HG03135 (cell line): Measurements from ENCODE around the gene APOBEC3A.
"Not testable (repeated sequence)": the region's sequence is repeated elsewhere in the genome, so short reads cannot be mapped to it uniquely, and the experiment has no call there.

Source experiments
- ATAC-seq: cut with Tn5 transposase; IDR thresholded peaks from one replicate; pipeline ENCODE4 v1.9.1; 2021; ENCODE audit warnings: mild to moderate bottlenecking, moderate library complexity; ENCODE audit not compliant: unreplicated experiment

Gene APOBEC3A

DNA sequence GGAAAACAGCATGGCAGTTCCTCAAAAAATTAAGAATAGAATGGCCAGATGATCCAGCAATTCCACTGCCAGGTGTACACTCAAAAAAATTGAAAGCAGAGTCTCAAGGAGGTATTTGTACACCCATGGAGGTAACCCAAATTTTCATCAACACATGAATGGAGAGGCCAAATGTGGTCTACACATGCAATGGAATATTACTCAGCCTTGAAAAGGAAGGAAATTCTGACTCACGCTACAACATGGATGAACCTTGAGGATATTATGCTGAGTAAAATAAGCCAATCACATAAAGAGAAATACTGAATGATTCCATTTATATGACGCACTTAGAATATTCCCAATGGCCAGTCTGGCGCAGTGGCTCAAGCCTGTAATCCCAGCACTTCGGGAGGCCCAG lies 19.9 kb downstream of the APOBEC3A start:
- not testable (repeated sequence) for ATAC-seq

DNA sequence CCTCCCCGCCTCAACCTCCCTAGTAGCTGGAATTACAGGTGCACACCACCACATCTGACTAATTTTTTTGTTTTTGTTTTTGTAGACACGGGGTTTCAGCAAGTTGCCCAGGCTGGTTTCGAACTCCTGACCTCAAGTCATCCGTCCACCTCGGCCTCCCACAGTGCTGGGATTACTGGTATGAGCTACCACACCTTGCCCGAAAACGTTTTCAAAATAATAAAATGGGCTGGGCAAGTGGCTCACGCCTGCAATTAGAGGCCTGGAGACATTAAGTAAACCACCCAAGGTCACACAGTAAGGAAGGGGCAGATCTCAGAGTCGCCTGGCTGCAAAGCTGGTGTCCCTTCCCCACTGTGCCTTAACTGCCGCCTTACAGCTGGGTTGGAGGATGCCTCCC lies 23.2 kb downstream of the APOBEC3A start:
- not testable (repeated sequence) for ATAC-seq

DNA sequence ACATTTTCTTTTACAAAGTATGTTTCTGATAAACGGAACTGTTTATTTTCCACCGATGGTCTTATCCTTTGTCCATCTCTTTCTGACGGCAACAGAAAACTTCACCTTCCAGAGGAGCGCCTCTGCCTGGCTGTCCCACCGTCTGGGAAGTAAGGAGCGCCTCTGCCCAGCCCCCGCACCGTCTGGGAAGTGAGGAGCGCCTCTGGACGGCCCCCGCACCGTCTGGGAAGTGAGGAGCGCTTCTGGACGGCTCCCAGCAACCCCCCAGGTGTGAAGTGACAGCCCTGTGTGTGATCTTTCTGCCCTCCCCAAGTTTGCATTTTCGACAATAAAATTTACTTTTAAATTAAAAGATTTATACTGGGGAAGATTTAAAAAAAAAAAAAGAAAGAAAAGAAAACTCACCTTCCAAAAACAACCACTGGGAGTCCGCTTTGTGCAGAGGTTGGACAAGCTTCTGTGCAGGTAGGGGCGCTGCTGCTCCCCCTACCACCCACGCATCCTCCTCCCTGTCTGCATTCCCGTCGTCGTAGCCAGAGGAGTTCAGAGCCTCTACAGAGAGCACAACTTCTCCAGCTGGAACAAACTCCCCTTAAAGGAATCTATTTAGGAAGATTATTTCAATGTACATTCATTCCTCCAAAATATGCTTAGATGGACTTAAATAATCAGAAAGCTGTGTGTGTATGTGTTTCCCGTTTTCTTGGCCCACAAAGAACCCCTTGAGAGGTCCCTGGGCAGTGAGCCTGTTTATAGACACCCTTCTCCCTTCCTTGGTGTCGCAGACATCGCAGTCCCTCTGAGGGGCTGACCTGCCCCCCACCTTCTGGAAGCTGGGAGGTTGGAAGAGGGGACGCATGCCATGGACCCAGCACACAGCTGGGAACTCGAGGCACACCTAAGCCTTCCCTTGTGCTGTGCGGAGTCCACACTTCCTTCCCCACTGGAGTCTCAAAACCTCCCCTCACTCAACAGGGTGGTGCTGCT lies 23.9 kb downstream of the APOBEC3A start:
- no peak for ATAC-seq

DNA sequence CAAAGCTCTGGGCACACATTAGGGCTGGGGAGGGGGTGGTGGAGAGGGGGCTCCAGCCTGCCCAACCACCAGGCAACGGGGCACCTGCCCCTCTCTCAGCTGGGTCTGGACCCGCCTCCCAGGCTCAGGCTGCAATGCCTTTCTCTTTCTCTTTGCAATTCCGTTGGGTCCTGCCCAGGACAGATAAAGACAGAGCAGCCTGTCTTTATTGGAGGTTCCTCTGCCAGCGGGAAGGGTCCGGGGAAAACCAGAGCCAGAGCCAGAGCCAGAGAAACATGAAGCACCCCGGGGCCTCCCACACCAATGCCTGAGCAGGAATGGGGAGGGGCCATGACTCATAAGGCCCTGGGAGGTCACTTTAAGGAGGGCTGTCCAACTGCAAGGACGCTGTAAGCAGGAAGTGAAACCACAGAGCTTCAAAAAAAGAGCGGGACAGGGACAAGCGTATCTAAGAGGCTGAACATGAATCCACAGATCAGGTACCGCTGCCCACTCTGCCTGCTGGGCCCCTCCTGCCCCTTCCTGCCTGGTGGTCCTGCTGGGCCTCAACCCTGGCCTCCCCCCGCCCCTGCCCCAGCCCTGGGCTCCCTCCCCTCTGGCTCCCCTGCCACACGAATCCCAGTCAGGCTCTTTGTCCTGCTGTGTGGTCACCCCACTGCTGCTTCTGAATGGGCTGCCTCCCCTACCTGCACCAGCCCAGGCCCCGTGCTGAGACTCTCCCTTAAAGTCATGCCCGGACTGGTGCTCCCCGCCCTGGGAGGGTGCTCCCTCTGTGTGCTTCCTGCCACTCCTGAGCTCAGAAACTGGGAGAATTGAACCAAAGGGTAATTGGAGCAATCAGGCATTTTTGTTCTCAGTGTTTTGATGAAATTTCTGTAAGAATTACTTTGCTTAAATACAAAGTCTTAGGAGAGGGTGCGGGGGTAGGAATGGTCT lies 24.9 kb downstream of the APOBEC3A start, which contains the start of gene APOBEC3B:
Gene APOBEC3B, plus strand, starts transcription at position 356 of the 936 bp plus-strand sequence. Its CDS starts 107 bp downstream, at position 463.
- no peak for ATAC-seq

DNA sequence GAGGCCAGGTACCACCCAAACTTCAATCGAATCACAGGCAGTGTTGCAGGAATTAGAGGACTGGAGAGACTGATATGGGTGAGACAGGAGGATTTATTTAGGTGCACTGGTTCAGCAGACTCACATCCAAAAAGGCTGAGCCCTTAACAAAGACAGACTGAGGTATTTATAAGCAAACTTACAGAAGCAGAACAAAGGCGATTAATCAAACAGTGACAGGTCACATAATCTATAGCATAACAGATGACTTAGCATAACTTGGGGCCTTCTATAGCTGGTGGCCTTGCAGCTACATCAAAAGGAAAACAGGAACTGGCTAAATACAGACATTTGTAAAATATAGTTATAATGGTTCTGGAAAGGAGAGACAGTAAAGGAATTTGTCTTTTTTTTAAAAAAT lies 26.8 kb downstream of the APOBEC3A start:
- ATAC-seq, result no peak

DNA sequence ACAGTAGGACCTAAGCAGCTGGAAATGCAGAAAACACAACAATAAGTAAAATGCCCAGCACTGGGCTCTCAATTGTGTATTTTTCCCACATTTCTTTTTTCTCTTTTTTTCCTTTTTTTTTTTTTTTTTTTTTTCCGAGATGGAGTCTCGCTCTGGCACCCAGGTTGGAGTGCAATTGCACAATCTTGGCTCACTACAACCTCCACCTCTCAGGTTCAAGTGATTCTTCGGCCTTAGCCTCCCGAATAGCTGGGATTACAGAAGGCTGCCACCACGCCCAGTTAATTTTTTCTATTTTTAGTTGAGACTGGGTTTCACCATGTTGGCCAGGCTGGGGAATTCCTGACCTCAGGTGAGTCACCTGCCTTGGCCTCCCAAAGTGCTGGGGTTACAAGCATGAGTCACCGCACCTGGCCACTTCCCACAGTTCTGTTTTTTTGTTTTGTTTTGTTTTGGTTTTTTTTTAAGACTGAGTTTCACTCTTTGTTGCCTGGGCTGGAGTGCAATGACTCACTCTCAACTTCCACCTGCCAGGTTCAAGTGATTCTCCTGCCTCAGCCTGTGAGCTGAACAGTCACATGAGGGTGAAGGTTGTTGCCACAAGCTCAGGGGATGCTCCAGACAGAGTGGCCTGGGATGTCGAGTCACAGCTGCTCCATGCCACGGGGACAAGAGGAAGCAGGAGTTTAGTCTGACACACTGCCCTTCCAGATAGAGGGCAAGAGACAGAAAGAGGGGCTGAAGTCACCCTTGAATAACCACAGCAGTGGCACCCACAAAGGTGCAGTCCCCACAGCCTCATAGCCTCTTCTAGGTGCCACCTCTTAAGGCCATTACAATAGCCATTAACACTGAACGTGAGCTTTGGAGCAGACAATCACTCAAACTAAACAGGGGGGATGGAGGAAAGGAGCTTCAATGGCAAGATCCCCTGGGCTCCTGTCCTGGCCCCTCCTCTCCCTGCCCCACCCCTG lies 27.7 kb downstream of the APOBEC3A start:
- ATAC-seq, result peak; percentile 57

DNA sequence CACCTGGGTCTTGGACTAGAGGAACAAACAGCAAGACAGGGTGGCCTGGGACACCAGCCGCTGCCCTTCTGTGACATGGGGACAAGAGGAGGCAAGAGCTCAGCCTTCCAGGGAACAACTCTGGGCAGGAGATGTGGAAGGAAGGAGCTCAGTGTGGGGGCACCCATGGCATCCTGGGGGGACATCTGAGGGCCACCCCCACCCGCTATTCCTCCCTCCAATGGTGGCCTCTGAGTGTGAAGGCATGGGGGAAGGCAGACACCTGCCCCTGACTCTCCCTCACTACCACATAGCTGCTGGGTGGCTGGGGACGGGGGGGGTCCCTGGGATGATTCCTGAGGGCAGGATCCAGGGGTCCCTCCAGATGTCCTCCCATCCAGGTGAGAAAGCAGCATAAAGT lies 29.2 kb downstream of the APOBEC3A start:
- ATAC-seq, result no peak

DNA sequence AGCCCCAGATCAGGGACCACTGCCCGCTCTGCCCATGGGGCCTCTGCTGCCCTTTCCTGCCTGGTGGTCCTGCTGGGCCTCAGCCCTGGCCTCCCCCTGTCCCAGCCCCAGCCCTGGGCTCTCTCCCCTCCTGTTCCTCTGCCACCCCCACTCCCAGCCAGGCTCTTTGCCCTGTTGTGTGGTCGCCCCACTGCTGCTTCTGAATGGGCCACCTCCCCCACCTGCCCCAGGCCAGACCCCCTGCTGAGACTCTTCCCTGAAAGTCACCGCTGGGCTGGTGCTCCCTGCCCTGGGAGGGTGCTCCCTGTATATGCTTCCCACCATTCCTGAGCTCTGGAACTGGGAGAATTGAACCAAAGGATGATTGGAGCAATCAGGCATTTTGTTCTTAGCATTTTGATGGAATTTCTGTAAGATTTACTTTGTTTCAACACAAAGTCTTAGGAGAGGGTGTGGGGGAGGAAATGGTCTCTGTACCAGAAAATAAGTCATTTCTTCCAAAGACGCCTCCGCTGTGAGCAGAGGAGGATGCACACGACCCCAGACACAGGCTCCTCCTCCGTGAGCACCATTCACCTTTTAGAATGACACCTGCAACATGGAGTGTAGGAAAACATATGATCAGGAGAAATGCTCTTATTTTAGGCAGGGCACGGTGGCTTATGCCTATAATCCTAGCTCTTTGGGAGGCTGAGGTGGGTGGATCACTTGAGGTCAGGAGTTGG lies 29.9 kb downstream of the APOBEC3A start:
- ATAC-seq, result no peak

DNA sequence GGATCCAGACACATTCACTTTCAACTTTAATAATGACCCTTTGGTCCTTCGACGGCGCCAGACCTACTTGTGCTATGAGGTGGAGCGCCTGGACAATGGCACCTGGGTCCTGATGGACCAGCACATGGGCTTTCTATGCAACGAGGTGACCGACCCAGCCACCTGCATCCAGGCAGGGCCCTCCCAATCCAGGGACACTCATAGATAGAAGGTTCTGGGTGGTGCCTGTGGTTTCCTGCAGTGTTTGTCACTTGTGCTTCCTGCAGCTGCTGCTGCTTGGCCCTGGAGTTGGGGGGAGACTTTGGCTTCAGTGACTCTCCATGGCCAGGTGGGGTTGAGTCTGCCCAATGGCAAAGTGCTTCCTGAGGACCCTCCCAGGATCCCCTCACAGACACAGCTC lies 32.1 kb downstream of the APOBEC3A start:
- no peak for ATAC-seq

DNA sequence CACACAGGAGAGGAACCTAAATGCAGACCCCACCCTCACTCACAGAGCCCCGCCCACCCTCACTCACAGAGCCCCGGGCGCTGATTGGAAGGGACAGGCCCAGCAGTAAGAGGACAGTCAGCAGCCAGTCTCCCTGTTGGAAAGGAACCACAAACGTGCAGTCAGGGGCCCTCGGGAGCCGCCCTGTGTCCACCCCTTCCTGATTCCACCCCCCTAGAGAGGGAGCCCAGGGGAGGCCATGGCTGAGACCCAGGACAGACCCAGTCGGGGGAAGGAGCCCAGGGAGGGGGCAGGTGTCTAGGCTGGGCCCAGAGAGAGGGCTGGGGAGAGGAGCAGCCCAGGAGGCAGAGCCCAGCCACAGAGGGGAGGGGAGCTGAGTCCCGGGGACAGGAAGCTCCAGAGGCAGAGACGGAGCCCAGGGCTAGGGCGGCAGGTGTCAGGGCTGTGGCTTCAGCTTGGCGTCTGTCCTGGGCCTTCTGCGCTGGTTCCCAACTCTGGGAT lies 35.5 kb downstream of the APOBEC3A start:
- not testable (repeated sequence) for ATAC-seq

DNA sequence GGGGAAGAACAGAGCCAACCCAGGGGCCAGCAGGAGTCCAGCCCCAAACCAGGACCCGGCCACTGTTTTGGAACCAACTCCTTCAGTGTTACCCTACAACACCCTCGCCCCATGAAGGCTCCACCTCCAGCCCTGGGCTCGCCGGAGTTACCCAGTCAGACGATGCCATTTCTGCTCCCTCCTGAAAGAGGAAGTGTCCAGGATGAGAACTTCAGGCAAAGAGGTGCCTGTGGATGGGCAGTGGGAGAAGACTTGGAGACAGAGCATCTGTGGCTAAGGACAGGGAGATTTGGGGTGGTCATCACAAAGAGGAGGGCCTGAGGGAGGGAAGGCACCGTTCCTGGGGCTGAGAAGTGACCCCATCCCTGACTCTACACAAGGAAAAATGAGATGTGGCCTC lies 38.7 kb downstream of the APOBEC3A start:
- no peak for ATAC-seq

DNA sequence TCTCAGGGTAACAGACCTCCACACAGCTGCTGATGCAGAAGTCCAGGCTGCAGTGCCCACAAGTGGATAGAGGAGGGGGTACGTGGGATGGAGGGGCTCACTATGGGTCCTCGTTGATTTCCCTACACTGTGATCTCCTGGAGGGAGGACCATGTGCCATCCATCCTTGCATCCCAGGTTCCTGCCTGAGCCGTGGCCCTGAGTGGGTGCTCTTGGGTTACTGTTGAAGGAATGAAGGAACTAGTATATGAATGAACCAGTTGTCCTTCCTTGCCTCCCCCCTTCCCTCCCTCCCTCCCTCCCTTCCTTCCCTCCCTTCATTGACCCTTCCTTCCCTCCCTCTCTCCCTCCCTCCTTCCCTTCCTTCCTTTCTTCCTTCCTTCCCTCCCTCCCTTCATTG lies 40.1 kb downstream of the APOBEC3A start:
- no peak for ATAC-seq

DNA sequence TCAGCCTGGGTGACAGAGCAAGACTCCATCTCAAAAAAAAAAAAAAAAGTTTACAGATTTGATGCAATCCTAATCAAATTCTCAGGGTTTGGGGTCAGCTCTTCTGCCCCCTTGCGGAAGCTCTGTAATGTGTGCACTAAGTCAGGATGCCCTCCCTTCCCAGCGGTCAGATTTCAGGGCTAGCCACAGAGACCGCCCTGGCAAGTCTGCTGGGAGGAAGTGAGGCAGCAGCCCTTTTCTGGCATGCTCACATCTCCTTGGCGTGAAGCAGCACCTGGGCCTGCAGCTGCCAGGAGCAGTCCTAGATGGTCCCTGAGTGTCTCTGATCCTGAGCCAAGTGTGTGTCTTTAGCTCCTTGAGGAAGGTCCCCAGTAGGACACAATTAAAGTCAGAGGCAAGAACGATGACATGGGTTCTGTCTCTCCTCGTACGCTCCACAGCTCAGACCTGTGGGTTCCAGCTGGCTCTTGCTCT lies 45.8 kb downstream of the APOBEC3A start:
- peak; percentile 73 for ATAC-seq

DNA sequence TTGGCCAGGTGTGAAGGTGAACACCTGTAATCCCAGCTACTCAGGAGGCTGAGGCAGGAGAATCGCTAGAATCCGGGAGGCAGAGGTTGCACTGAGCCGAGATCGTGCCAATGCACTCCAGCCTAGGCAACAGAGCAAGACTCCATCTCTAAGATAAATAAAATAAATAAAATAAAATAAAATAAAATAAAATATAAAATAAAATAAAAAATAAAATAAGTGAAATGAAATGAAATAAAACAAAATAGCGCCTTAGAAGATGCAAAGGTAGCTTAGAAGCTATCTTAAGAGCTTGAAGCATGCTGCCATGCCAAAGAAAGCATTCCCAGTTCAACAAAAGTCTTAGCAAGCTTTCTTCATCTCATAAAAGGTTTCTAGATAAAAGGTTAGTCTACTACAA lies 49.8 kb downstream of the APOBEC3A start:
- ATAC-seq, result no peak

DNA sequence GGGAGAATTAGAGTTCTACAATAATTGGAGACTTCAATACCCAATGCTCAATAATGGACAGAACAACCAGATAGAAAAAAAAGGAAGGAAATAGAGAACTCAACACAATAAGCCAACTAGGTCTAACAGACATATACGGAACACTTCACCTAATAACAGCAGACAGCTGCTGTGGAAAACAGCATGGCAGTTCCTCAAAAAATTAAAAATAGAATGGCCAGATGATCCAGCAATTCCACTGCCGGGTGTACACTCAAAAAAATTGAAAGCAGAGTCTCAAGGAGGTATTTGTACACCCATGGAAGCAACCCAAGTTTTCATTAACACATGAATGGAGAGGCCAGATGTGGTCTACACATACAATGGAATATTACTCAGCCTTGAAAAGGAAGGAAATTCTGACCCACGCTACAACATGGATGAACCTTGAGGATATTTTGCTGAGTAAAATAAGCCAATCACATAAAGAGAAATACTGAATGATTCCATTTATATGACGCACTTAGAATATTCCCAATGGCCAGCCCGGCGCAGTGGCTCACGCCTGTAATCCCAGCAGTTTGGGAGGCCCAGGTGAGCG lies 51.0 kb downstream of the APOBEC3A start:
- ATAC-seq, result not testable (repeated sequence)

DNA sequence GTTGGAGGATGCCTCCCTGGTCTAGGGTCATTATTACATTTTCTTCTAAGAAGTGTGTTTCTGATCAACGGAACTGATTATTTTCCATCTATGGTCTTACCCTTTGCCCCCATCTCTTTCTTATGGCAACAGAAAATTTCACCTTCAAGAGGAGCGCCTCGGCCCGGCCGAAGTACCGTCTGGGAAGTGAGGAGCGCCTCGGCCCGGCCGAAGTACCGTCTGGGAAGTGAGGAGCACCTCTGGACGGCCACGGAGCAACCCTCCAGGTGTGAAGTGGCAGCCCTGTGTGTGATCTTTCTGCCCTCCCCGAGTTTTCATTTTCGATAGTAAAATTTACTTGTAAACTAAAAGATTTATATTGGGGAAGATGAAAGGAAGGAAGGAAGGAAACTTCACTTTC lies 53.5 kb downstream of the APOBEC3A start:
- no peak for ATAC-seq
